Osteoblast (primary cell): ENCODE measurements around the gene EPGN. TPM values are rescaled to one million over a fixed set of nuclear protein-coding genes. Genes with fewer than 3 reads are reported as not detected.

Source experiments
- DNase-seq: peaks from one replicate; pipeline ENCODE4 v3.0.0; 2011; ENCODE audit warnings: low spot score, mixed read lengths; ENCODE audit not compliant: insufficient read length; ENCODE audit errors: missing footprints
- H2AFZ ChIP-seq: 2 replicates; pipeline ENCODE4 v1.6.0; 2011; ENCODE audit warnings: mild to moderate bottlenecking, low read length
- H3K27ac ChIP-seq: 2 replicates; pipeline ENCODE4 v1.5.1; 2011; ENCODE audit warnings: mild to moderate bottlenecking, low read depth, low read length, moderate library complexity
- H3K27me3 ChIP-seq: 2 replicates; pipeline ENCODE4 v1.6.0; 2012; ENCODE audit warnings: mild to moderate bottlenecking, control low read depth, inconsistent platforms, low read length, moderate library complexity; ENCODE audit not compliant: insufficient read depth
- H3K36me3 ChIP-seq: 2 replicates; pipeline ENCODE4 v1.5.1; 2011; ENCODE audit warnings: mild to moderate bottlenecking, low read length, control low read depth, moderate library complexity; ENCODE audit not compliant: insufficient read depth
- H3K4me1 ChIP-seq: 2 replicates; pipeline ENCODE4 v1.5.1; 2011; ENCODE audit warnings: mild to moderate bottlenecking, low read length, control low read depth, moderate library complexity; ENCODE audit not compliant: insufficient read depth
- H3K4me2 ChIP-seq: 2 replicates; pipeline ENCODE4 v1.6.0; 2011; ENCODE audit warnings: mild to moderate bottlenecking, low read length; ENCODE audit not compliant: insufficient read depth
- H3K4me3 ChIP-seq: fragments of 200-600 bp; sonication (generic); 3 replicates; pipeline ENCODE4 v1.5.1; 2012; ENCODE audit warnings: mild to moderate bottlenecking, low read length, inconsistent platforms; ENCODE audit not compliant: insufficient read depth
- H3K79me2 ChIP-seq: 2 replicates; pipeline ENCODE4 v1.6.0; 2012; ENCODE audit warnings: mild to moderate bottlenecking, low read length, control low read depth, inconsistent platforms; ENCODE audit not compliant: insufficient read depth
- H3K9me3 ChIP-seq: 2 replicates; pipeline ENCODE4 v1.5.1; 2011; ENCODE audit warnings: low read depth, low read length, control low read depth
- H4K20me1 ChIP-seq: 2 replicates; pipeline ENCODE4 v1.6.0; 2012; ENCODE audit warnings: mild to moderate bottlenecking, low read length, control low read depth; ENCODE audit not compliant: insufficient read depth
- total RNA-seq: library from RNA; depleted of rRNA; stranded (reverse); fragments of >200 nt; gene quantifications from 2 replicates; pipeline ENCODE4 v1.2.3, GENCODE V29; 2012
- TF ChIP-seq, protein P1 (sequence below): IDR thresholded peaks from 2 replicates; pipeline ENCODE4 v1.5.1; 2011; ENCODE audit warnings: mild to moderate bottlenecking, low read depth, low read length, moderate library complexity; ENCODE audit errors: extremely low read depth

EPGN gene
- total RNA-seq, 1 donor = 1.1 TPM

DNA sequence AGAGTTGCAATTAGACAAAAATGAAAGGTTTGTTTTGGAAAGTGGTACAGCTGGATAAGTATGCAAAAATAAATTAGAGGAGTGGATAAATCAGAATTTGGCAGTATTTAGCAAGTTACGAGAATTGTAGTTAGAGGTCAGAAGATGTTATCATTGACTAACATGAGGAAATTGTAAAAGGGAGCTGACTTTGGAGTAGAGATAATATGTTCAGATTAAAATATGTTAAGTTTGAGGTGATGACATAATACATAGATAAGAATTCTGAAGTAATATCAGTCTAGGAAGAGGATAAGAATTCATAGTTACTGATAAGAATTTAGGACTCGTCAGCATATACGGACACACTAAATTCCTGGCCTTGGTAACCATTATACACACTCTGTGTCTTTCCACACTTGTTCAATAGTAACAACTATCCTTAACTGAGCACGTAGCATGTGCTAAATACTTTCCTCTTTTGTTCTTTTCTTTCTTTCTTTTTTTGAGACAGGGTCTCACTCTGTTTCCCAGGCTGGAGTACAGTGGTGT lies 4.1 kb upstream of the EPGN start:
- no peak for DNase-seq
- Histone ChIP-seq H2AFZ (no peak overlapping the region), H3K36me3 (no peaks in the 10 kb centered on the region), H3K4me1 (no peaks in the 10 kb centered on the region), H3K4me3 (no peak overlapping the region), H3K9me3 (no peaks in the 10 kb centered on the region), H3K27ac (no peak overlapping the region), H3K79me2 (no peaks in the 10 kb centered on the region), H4K20me1 (no peaks in the 10 kb centered on the region), H3K4me2 (no peak overlapping the region), H3K27me3 (no peaks in the 10 kb centered on the region)
- TF ChIP-seq, protein P1, sequence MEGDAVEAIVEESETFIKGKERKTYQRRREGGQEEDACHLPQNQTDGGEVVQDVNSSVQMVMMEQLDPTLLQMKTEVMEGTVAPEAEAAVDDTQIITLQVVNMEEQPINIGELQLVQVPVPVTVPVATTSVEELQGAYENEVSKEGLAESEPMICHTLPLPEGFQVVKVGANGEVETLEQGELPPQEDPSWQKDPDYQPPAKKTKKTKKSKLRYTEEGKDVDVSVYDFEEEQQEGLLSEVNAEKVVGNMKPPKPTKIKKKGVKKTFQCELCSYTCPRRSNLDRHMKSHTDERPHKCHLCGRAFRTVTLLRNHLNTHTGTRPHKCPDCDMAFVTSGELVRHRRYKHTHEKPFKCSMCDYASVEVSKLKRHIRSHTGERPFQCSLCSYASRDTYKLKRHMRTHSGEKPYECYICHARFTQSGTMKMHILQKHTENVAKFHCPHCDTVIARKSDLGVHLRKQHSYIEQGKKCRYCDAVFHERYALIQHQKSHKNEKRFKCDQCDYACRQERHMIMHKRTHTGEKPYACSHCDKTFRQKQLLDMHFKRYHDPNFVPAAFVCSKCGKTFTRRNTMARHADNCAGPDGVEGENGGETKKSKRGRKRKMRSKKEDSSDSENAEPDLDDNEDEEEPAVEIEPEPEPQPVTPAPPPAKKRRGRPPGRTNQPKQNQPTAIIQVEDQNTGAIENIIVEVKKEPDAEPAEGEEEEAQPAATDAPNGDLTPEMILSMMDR = no peak

DNA sequence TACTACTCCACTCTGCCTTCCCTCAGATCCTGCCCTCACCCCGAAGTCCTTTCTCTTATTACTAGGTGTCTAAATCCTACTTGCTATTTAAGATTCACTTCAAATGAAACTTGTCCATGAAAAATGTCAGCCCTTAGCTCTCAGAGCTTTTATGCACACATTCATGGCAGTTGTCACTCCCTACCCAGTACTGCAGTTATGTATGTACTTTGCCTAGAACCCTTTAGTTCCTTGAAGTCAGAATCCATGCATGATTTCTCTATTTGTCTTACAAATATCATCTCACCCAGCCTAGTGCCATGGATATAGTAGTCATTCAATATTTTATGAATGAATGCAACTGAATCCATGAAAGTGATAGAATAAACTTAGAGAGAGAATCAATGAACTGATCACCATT lies 3.3 kb upstream of the EPGN start:
- H3K4me3 ChIP-seq = no peak overlapping the region
- H3K27me3 ChIP-seq = no peaks in the 10 kb centered on the region
- no peak for DNase-seq
- H3K79me2 ChIP-seq = no peaks in the 10 kb centered on the region
- no peaks in the 10 kb centered on the region for H4K20me1 ChIP-seq
- no peak overlapping the region for H3K27ac ChIP-seq
- H3K4me1 ChIP-seq = no peaks in the 10 kb centered on the region
- no peaks in the 10 kb centered on the region for H3K36me3 ChIP-seq
- TF ChIP-seq, protein P1 = no peak
- no peak overlapping the region for H3K4me2 ChIP-seq
- H2AFZ ChIP-seq = no peak overlapping the region
- no peaks in the 10 kb centered on the region for H3K9me3 ChIP-seq

DNA sequence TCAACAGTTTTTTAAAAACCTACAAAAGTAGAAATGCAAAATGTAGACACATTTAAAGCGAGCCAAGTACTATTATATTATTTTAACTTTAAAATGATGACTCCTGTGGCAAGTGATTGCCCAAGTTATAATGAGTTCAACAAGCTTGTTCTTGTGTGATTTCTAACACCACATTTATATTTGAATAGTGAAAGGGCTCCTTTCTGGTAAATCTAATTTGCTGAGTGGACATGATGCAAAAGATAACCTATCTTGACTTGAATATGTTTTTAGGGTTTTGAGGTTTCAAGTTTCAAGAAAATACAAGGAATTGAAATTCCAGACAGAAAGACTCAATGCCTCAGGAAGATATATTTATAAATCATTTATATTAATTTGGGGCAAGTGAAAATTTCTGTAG lies 1.1 kb upstream of the EPGN start:
- no peaks in the 10 kb centered on the region for H3K36me3 ChIP-seq
- no peaks in the 10 kb centered on the region for H4K20me1 ChIP-seq
- no peaks in the 10 kb centered on the region for H3K27me3 ChIP-seq
- no peak overlapping the region for H3K27ac ChIP-seq
- no peaks in the 10 kb centered on the region for H3K4me1 ChIP-seq
- no peak for DNase-seq
- no peaks in the 10 kb centered on the region for H3K9me3 ChIP-seq
- no peak overlapping the region for H2AFZ ChIP-seq
- H3K4me2 ChIP-seq = no peak overlapping the region
- TF ChIP-seq, protein P1 = no peak
- H3K79me2 ChIP-seq = no peaks in the 10 kb centered on the region
- no peak overlapping the region for H3K4me3 ChIP-seq

DNA sequence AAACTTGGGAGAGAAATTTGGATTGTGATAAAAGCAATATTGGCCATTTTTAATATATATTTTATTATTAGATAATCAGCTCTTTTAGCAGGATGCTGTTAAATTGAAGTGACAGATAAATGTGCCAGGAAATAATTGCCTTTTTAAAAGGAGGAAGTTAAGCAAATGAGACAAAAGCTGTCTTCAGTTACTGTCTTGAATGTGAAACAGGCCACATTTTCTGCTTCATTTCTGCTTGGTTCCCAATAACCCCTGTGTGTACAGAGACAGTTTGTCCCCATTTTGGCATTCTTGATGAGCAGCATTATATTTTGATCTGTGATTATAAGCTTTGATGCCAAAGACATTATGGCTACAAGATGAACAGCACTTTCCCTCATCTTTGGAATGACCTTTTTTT lies 953 bp downstream of the EPGN start:
- TF ChIP-seq, protein P1 = no peak
- Histone ChIP-seq H3K27me3 (no peaks in the 10 kb centered on the region), H2AFZ (no peak overlapping the region), H3K4me3 (peak overlapping the region; percentile 25), H3K4me1 (no peaks in the 10 kb centered on the region), H4K20me1 (no peaks in the 10 kb centered on the region), H3K9me3 (no peaks in the 10 kb centered on the region), H3K79me2 (no peaks in the 10 kb centered on the region), H3K4me2 (peak overlapping the region; percentile 55), H3K27ac (no peak overlapping the region), H3K36me3 (no peaks in the 10 kb centered on the region)
- no peak for DNase-seq
